GM12874 (cell line): ENCODE results near the gene DFFB.
A peak's percentile ranks its signal among the peaks of the same experiment; 100 is the strongest.

Experiments
- CTCF ChIP-seq: IDR thresholded peaks from 2 replicates; pipeline ENCODE4 v1.5.1; 2011; ENCODE audit warnings: low read depth, mild to moderate bottlenecking, control low read depth, low read length, moderate library complexity; ENCODE audit not compliant: insufficient read depth

DFFB gene

GRCh38 chr1:3863231-3863935 is 6.1 kb downstream of the DFFB start:
- no peak for TF ChIP-seq CTCF

GRCh38 chr1:3864884-3865283 is 7.6 kb downstream of the DFFB start:
- TF ChIP-seq CTCF, result no peak

- no peak for TF ChIP-seq CTCF
These were observed 8.4 kb downstream of the DFFB start for GRCh38 chr1:3865606-3866160.

GRCh38 chr1:3868464-3869006 is 11.3 kb downstream of the DFFB start:
- no peak for TF ChIP-seq CTCF

GRCh38 chr1:3869751-3870301 is 12.6 kb downstream of the DFFB start:
- 0 out of 2 replicates have a peak, but pooled peaks have one; percentile 3 for TF ChIP-seq CTCF

GRCh38 chr1:3871451-3871805 is 14.2 kb downstream of the DFFB start:
- TF ChIP-seq CTCF, result no peak

GRCh38 chr1:3872546-3872945 is 15.3 kb downstream of the DFFB start:
- no peak for TF ChIP-seq CTCF
